CD4-positive, alpha-beta T cell (primary cell): ENCODE results near the gene ANXA4. TPM values are rescaled to one million over a fixed set of nuclear protein-coding genes. Genes with fewer than 3 reads are reported as not detected.

Experiments used
- ATAC-seq: fragments of 200-7000 bp; cut with Tn5 transposase; one replicate; pipeline ENCODE4 v1.10.0; 2022; ENCODE audit warnings: mild to moderate bottlenecking; ENCODE audit not compliant: poor library complexity
- CTCF ChIA-PET: fragments of 350-600 bp; sonication (Branson Sonifier 250); formaldehyde crosslinking; loops from one replicate; lab custom pipeline; 2021; ENCODE audit warnings: antibody characterized with exemption, inconsistent platforms; lab: Charles Lee
- POLR2A ChIA-PET: fragments of 350-600 bp; sonication (Branson Sonifier 250); formaldehyde crosslinking; loops from one replicate; lab custom pipeline; 2021; ENCODE audit warnings: antibody characterized with exemption, inconsistent platforms; lab: Charles Lee
- DNase-seq, 14 experiments: peaks; one replicate each; pipeline ENCODE4 v3.0.0-alpha.2; 2013 to 2020; ENCODE audit warnings: mixed read lengths in 2 of 14
- H3K27ac ChIP-seq, 2 donors: one replicate each; pipeline versions ENCODE4 v1.5.1 to v1.7.0; 2013; ENCODE audit warnings: low read length in 2 of 2, low read depth in 1 of 2, mild to moderate bottlenecking in 1 of 2
- H3K27me3 ChIP-seq, 2 experiments: 1 replicate in 1 of 2; 2 replicates in 1 of 2; pipeline versions ENCODE4 v1.6.1 to v1.7.0; 2013; ENCODE audit warnings: low read length in 2 of 2, control low read depth in 1 of 2, mild to moderate bottlenecking in 1 of 2, moderate library complexity in 1 of 2; ENCODE audit not compliant: insufficient read depth in 2 of 2, control insufficient read depth in 1 of 2
- H3K36me3 ChIP-seq: one replicate; pipeline ENCODE4 v1.6.1; 2013; ENCODE audit warnings: low read length, control low read depth; ENCODE audit not compliant: insufficient read depth
- H3K4me1 ChIP-seq: one replicate; pipeline ENCODE4 v1.6.1; 2013; ENCODE audit warnings: low read length, control low read depth; ENCODE audit not compliant: insufficient read depth
- H3K4me3 ChIP-seq: one replicate; pipeline ENCODE4 v1.5.1; 2013; ENCODE audit warnings: mild to moderate bottlenecking, low read length, moderate library complexity
- H3K9me3 ChIP-seq, 2 experiments: 1 replicate in 1 of 2; 2 replicates in 1 of 2; pipeline versions ENCODE4 v1.6.1 to v1.7.0; 2013; ENCODE audit warnings: low read length in 2 of 2, mild to moderate bottlenecking in 2 of 2, control low read depth in 1 of 2, moderate library complexity in 1 of 2; ENCODE audit not compliant: control insufficient read depth in 1 of 2, insufficient read depth in 1 of 2
- H3K27ac Mint-ChIP-seq: one replicate; pipeline ENCODE4 v1.8.0; 2020; ENCODE audit warnings: mixed read lengths
- H3K27me3 Mint-ChIP-seq: one replicate; pipeline ENCODE4 v1.8.0; 2021; ENCODE audit warnings: mixed read lengths
- H3K36me3 Mint-ChIP-seq: one replicate; pipeline ENCODE4 v1.8.0; 2021; ENCODE audit warnings: low read depth, mixed read lengths
- H3K4me1 Mint-ChIP-seq: one replicate; pipeline ENCODE4 v1.8.0; 2021; ENCODE audit warnings: low read depth, mixed read lengths
- H3K4me3 Mint-ChIP-seq: one replicate; pipeline ENCODE4 v1.8.0; 2020; ENCODE audit warnings: mild to moderate bottlenecking, mixed read lengths
- H3K9me3 Mint-ChIP-seq: one replicate; pipeline ENCODE4 v1.8.0; 2020; ENCODE audit warnings: mixed read lengths
- intact Hi-C, 2 experiments: fragments of 100-400 bp; cut with DNase I in 1 of 2; cut with micrococcal nuclease in 1 of 2; formaldehyde crosslinking; loops; one replicate each; pipeline versions ENCODE4 v1.15.1 to v1.9.0; 2023 to 2025; cut with DNase I, micrococcal nuclease
- total RNA-seq, 174 experiments: library from RNA in 2 of 174; stranded (reverse) in 2 of 174; gene quantifications; one replicate each; pipeline ENCODE4 v1.2.3 and lab custom pipeline; 2021 to 2026
- TF ChIP-seq, protein P1 (sequence below): fragments of 200-600 bp; IDR thresholded peaks from one replicate; pipeline ENCODE4 v1.8.0; 2022; ENCODE audit warnings: antibody characterized with exemption, mild to moderate bottlenecking

Gene ANXA4
- total RNA-seq, 2 experiments from 2014 or later: 4.0 to 5.3 TPM

DNA sequence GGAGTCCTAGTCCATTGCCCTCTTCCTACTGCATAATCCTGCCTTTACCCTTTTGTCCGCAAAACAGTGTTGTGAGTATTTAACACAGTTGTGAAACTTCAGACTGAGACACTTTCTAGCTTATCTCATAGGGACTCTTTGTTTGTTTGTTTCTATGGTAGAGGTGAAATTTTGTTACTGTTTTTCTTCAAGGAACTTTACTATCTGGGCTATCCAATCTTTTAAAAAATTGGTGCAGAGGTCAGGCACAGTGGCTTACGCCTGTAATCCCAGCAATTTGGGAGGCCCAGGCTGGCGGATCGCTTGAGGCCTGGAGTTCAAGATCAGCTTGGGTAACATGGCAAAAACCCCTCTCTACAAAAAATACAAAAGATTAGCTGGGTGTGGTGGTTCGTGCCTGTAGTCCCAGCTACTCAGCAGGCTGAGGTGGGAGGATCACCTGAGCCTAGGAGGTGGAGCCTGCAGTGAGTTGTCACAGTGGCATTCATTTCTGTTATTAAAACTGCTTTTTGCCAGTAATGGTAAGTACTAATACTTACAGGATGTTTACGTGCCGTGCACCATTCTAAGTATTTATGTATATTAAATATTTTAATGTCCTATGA lies 106.4 kb downstream of the ANXA4 start:
- Mint-ChIP-seq H3K4me3 (no peak overlapping the region), H3K27ac (no peak overlapping the region), H3K4me1 (no peaks in the 10 kb centered on the region), H3K27me3 (no peaks in the 10 kb centered on the region), H3K9me3 (no peaks in the 10 kb centered on the region), H3K36me3 (peaks cover 80% of the 10 kb centered on the region)
- Histone ChIP-seq H3K36me3 (peaks cover 55% of the 10 kb centered on the region), H3K27ac (no peak overlapping the region), H3K9me3 (no peaks in the 10 kb centered on the region), H3K4me1 (no peaks in the 10 kb centered on the region), H3K27me3 (no peaks in the 10 kb centered on the region), H3K4me3 (no peak overlapping the region)
- ATAC-seq: no peak
- intact Hi-C loops: no loop called here
- TF ChIP-seq, protein P1, sequence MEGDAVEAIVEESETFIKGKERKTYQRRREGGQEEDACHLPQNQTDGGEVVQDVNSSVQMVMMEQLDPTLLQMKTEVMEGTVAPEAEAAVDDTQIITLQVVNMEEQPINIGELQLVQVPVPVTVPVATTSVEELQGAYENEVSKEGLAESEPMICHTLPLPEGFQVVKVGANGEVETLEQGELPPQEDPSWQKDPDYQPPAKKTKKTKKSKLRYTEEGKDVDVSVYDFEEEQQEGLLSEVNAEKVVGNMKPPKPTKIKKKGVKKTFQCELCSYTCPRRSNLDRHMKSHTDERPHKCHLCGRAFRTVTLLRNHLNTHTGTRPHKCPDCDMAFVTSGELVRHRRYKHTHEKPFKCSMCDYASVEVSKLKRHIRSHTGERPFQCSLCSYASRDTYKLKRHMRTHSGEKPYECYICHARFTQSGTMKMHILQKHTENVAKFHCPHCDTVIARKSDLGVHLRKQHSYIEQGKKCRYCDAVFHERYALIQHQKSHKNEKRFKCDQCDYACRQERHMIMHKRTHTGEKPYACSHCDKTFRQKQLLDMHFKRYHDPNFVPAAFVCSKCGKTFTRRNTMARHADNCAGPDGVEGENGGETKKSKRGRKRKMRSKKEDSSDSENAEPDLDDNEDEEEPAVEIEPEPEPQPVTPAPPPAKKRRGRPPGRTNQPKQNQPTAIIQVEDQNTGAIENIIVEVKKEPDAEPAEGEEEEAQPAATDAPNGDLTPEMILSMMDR: no peak
- ChIA-PET CTCF (no interaction called here), POLR2A (interaction anchor here (0.7 kb wide), 1 partner anchor 1258 kb away, joined by 3 read pairs; no protein-coding TSS in a partner anchor)
- DNase-seq: no peak

DNA sequence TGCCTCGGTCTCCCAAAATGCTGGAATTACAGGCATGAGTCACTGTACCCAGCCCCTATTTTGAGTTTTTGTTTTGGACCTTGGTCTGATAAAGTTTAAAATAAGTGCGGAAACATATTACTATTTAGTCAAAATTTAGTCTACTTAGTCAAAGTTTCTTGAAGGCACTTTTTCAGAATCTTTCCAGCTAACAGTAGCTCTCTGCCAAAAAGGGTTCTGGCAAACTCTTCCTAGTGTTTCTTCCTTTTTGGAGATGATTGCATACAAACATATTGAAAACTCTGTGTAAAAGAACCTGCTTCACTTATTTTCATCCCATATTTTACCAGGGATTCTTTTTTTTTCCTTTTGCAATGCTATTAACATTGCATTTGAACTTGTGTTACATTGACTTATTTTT lies 116.3 kb downstream of the ANXA4 start:
- Histone ChIP-seq H3K4me1 (no peaks in the 10 kb centered on the region), H3K4me3 (no peak overlapping the region), H3K27me3 (no peaks in the 10 kb centered on the region), H3K36me3 (peaks cover 23% of the 10 kb centered on the region), H3K9me3 (no peaks in the 10 kb centered on the region), H3K27ac (no peak overlapping the region)
- no peaks in the 10 kb centered on the region for H3K4me1 Mint-ChIP-seq
- intact Hi-C loops: no loop called here
- H3K9me3 Mint-ChIP-seq: no peaks in the 10 kb centered on the region
- ChIA-PET POLR2A (no interaction called here), CTCF (no interaction called here)
- no peaks in the 10 kb centered on the region for H3K27me3 Mint-ChIP-seq
- H3K36me3 Mint-ChIP-seq: peaks cover 48% of the 10 kb centered on the region
- TF ChIP-seq, protein P1: no peak
- no peak for ATAC-seq
- H3K4me3 Mint-ChIP-seq: no peak overlapping the region
- DNase-seq: no peak
- no peak overlapping the region for H3K27ac Mint-ChIP-seq

DNA sequence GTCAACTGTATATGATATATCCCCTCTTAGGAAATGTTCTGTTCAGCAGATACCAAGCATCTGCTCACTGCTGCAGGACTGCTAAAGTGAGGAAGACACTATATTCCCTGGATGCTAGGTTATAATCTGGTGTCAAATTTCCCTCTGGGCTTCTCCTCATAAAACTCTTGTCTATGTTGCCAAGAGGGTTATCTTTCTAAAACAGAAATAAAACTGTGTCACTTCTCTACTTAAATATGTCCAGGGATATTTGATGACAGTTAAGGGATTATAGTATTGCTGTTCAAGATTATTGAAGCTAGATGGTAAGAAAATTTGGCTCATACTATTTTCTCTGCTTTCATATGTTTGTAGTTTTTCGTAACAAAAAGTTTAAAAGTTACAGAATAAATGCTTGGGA lies 121.4 kb downstream of the ANXA4 start:
- no peaks in the 10 kb centered on the region for H3K4me1 ChIP-seq
- no peaks in the 10 kb centered on the region for H3K9me3 ChIP-seq
- TF ChIP-seq, protein P1: no peak
- intact Hi-C loops: no loop called here
- no peak overlapping the region for H3K4me3 ChIP-seq
- no peaks in the 10 kb centered on the region for H3K27me3 Mint-ChIP-seq
- no peaks in the 10 kb centered on the region for H3K4me1 Mint-ChIP-seq
- ATAC-seq (no peak), DNase-seq (no peak)
- H3K9me3 Mint-ChIP-seq: no peaks in the 10 kb centered on the region
- POLR2A ChIA-PET: no interaction called here
- no peak overlapping the region for H3K27ac ChIP-seq
- H3K27me3 ChIP-seq: no peaks in the 10 kb centered on the region
- no peak overlapping the region for H3K4me3 Mint-ChIP-seq
- H3K27ac Mint-ChIP-seq: no peak overlapping the region
- peaks cover 43% of the 10 kb centered on the region for H3K36me3 ChIP-seq
- H3K36me3 Mint-ChIP-seq: peaks cover 58% of the 10 kb centered on the region
- CTCF ChIA-PET: no interaction called here

Other genes with a start within 250 kb of the ANXA4 start
- gene AAK1, start 98.4 kb upstream of the ANXA4 start, total RNA-seq: 100 to 1,000 TPM; 201 to 208 TPM
- gene GMCL1, start 87.5 kb downstream of the ANXA4 start, total RNA-seq: 10 to 100 TPM; 29.7 to 29.8 TPM
- gene SNRNP27, start 151.8 kb downstream of the ANXA4 start, total RNA-seq: 10 to 100 TPM; 50.9 to 54.8 TPM
- 10 to 100 TPM; 43.5 to 45.3 TPM for gene MXD1, start 173.0 kb downstream of the ANXA4 start, total RNA-seq
- gene ASPRV1, start 219.5 kb downstream of the ANXA4 start, total RNA-seq: under 1 TPM; 0.81 to 0.96 TPM